Transverse colon (tissue), 4 donors: ENCODE measurements around the gene SYNPO2. TPM values are rescaled to one million over a fixed set of nuclear protein-coding genes. Genes with fewer than 3 reads are reported as not detected.

Experiments used
- DNase-seq: peaks from one replicate; pipeline ENCODE4 v3.0.0-alpha.2; 2019
- H3K27ac ChIP-seq, 4 donors: fragments of 200-600 bp; sonication (generic); 2 replicates each; pipeline ENCODE4 v1.5.1; 2016 to 2018; ENCODE audit warnings: inconsistent platforms in 4 of 4
- H3K27me3 ChIP-seq: fragments of 200-600 bp; sonication (generic); 2 replicates; pipeline ENCODE4 v1.5.1; 2017; ENCODE audit warnings: inconsistent platforms
- H3K36me3 ChIP-seq, 4 donors: fragments of 200-600 bp; sonication (generic); 2 replicates each; pipeline ENCODE4 v1.5.1; 2017 to 2019; ENCODE audit warnings: inconsistent platforms in 4 of 4
- H3K4me1 ChIP-seq, 4 donors: fragments of 200-600 bp; sonication (generic); 2 replicates each; pipeline ENCODE4 v1.5.1; 2017 to 2020; ENCODE audit warnings: inconsistent platforms in 4 of 4
- H3K4me3 ChIP-seq, 4 donors: fragments of 200-600 bp; sonication (generic); 1 replicate in 1 of 4; 2 replicates in 3 of 4; pipeline versions ENCODE4 v1.5.1 to v1.6.1; 2017 to 2019; ENCODE audit warnings: inconsistent platforms in 4 of 4
- H3K9me3 ChIP-seq, 2 donors: fragments of 200-600 bp; sonication (generic); 2 replicates each; pipeline ENCODE4 v1.5.1; 2017 to 2019; ENCODE audit warnings: inconsistent platforms in 2 of 2
- CTCF ChIP-seq, 5 experiments: fragments of 200-600 bp in 3 of 5; fragments of 450-650 bp in 2 of 5; sonication (generic) in 3 of 5; IDR thresholded peaks; 1 replicate in 2 of 5; 2 replicates in 3 of 5; pipeline ENCODE4 v1.5.1; 2016 to 2017; ENCODE audit warnings: antibody characterized with exemption in 5 of 5, inconsistent platforms in 3 of 5, mild to moderate bottlenecking in 2 of 5, moderate library complexity in 1 of 5
- EP300 ChIP-seq: sonication (generic); formaldehyde crosslinking; IDR thresholded peaks from one replicate; pipeline ENCODE4 v1.6.1; 2017; ENCODE audit warnings: antibody characterized with exemption, low read depth
- POLR2A ChIP-seq: fragments of 450-650 bp; IDR thresholded peaks from one replicate; pipeline ENCODE4 v1.6.1; 2016; ENCODE audit warnings: antibody characterized with exemption, mild to moderate bottlenecking, moderate library complexity
- POLR2AphosphoS5 ChIP-seq, 3 donors: sonication (generic); formaldehyde crosslinking; IDR thresholded peaks; one replicate each; pipeline ENCODE4 v1.6.1; 2016; ENCODE audit warnings: antibody characterized with exemption in 3 of 3
- WGBS, 2 donors: methylation state at CpG; one replicate each; pipeline ENCODE4 v1.1.5; 2018; ENCODE audit warnings: low coverage in 1 of 2; 5-methylcytosine and 5-hydroxymethylcytosine counted together
- in situ Hi-C, 4 donors: fragments of 200-750 bp; cut with MboI; loops; one replicate each; pipeline versions ENCODE4 v1.15.0 to v1.15.1; 2017; ENCODE audit warnings: low sequenced_read_pairs in 3 of 4, low pct_ligation_motif_present in 1 of 4, low pct_unique_long_range_greater_than_20kb in 1 of 4
- intact Hi-C: fragments of 100-400 bp; cut with DNase I; formaldehyde crosslinking; loops from one replicate; pipeline ENCODE4 v1.15.1; 2023; ENCODE audit warnings: low total_unique reads
- total RNA-seq, 4 donors: library from RNA; depleted of rRNA; stranded (reverse); fragments of >200 nt; gene quantifications; one replicate each; pipeline ENCODE4 v1.1.0, GENCODE V29; 2016

SYNPO2 gene
- total RNA-seq, 4 donors from 2014 or later = 99.7 to 400 (median 145) TPM

DNA sequence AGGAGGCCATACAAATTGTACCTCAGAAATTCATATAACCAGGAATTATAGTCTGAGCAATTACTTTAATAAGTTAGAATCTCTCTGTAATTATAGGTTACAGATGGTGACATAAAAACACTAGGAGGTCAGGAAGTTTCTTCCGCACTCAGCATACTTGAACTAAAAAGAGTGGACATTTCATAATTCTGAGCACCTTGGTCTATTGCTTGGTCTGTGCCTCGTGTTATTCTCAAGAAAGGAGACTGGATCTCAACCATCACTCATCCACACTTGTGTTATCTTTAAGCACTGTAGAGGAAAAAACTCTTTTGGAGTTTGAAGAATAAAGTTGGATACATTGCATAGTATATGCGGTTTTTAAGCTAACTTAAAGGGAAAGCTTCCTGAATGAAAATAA lies 91.1 kb downstream of the SYNPO2 start:
- Histone ChIP-seq H3K4me1 (peaks cover 0 to 15% (median 7%) of the 10 kb centered on the region in 4 donors), H3K36me3 (no peaks in the 10 kb centered on the region), H3K9me3 (no peaks in the 10 kb centered on the region), H3K27me3 (no peaks in the 10 kb centered on the region), H3K4me3 (no peak overlapping the region), H3K27ac (peak overlapping the region in 3 of 4 donors; percentile 70 to 87 (median 82))
- DNase-seq = no peak
- in situ Hi-C loops (loop anchor here (10.0 to 25.0 kb wide), 3 partner anchors 217 to 508 kb away; no protein-coding TSS in a partner anchor), intact Hi-C loops (loop anchor here (5.0 to 10.0 kb wide), 2 partner anchors 53 to 235 kb away; partner anchors contain the start of gene USP53)
- TF ChIP-seq CTCF (IDR thresholded peaks at IDR 0.05) (no peak), POLR2AphosphoS5 (IDR thresholded peaks at IDR 0.05) (no peak), POLR2A (no peak), EP300 (no peak)
- 77 to 78% methylated on average over 3 of the region's 3 CpGs for WGBS, 2 donors

GRCh38 chr4:118981171-118981838 lies 92.7 kb downstream of the SYNPO2 start:
- 41 to 58% methylated on average over 3 to 6 of the region's 6 CpGs for WGBS, 2 donors
- TF ChIP-seq EP300 (no peak), POLR2A (no peak), POLR2AphosphoS5 (IDR thresholded peaks at IDR 0.05) (no peak), CTCF (IDR thresholded peaks at IDR 0.05) (no peak)
- Histone ChIP-seq H3K9me3 (no peaks in the 10 kb centered on the region), H3K27me3 (no peaks in the 10 kb centered on the region), H3K4me1 (peaks cover 0 to 15% (median 3%) of the 10 kb centered on the region in 4 donors), H3K4me3 (no peak overlapping the region), H3K27ac (peak overlapping the region; percentile 19 to 87 (median 76)), H3K36me3 (no peaks in the 10 kb centered on the region)
- intact Hi-C loops = loop anchor here (5.0 to 10.0 kb wide), 2 partner anchors 51 to 233 kb away; partner anchors contain the start of gene USP53
- DNase-seq = no peak
- in situ Hi-C loops = loop anchor here (10.0 to 25.0 kb wide), 3 partner anchors 219 to 506 kb away; no protein-coding TSS in a partner anchor

GRCh38 chr4:118981839-118982381 lies 93.3 kb downstream of the SYNPO2 start:
- intact Hi-C loops = loop anchor here (5.0 to 10.0 kb wide), 2 partner anchors 50 to 233 kb away; partner anchors contain the start of gene USP53
- Histone ChIP-seq H3K4me3 (no peak overlapping the region), H3K27ac (peak overlapping the region; percentile 19 to 87 (median 84)), H3K27me3 (no peaks in the 10 kb centered on the region), H3K36me3 (no peaks in the 10 kb centered on the region), H3K4me1 (peaks cover 0 to 15% (median 3%) of the 10 kb centered on the region in 4 donors), H3K9me3 (no peaks in the 10 kb centered on the region)
- 34 to 36% methylated on average over 7 of the region's 7 CpGs for WGBS, 2 donors
- TF ChIP-seq POLR2AphosphoS5 (IDR thresholded peaks at IDR 0.05) (peak in 1 of 3 donors; percentile 25), CTCF (IDR thresholded peaks at IDR 0.05) (peak; percentile 70 to 90 (median 74)), EP300 (no peak)
- in situ Hi-C loops = loop anchor here (10.0 to 25.0 kb wide), 3 partner anchors 220 to 505 kb away; no protein-coding TSS in a partner anchor
- peak; percentile 68 for DNase-seq

GRCh38 chr4:118983293-118983692 lies 94.6 kb downstream of the SYNPO2 start:
- 79% methylated on average over 2 of the region's 2 CpGs for WGBS, 2 donors
- peak overlapping the region; percentile 19 to 87 (median 84) for H3K27ac ChIP-seq
- intact Hi-C loops = loop anchor here (5.0 to 10.0 kb wide), 2 partner anchors 49 to 232 kb away; partner anchors contain the start of gene USP53
- DNase-seq = no peak
- no peaks in the 10 kb centered on the region for H3K36me3 ChIP-seq
- no peak overlapping the region for H3K4me3 ChIP-seq
- in situ Hi-C loops = loop anchor here (10.0 to 25.0 kb wide), 3 partner anchors 221 to 504 kb away; no protein-coding TSS in a partner anchor
- TF ChIP-seq EP300 = no peak
- TF ChIP-seq POLR2AphosphoS5 (IDR thresholded peaks at IDR 0.05) = no peak
- H3K9me3 ChIP-seq = no peaks in the 10 kb centered on the region
- no peaks in the 10 kb centered on the region for H3K27me3 ChIP-seq
- H3K4me1 ChIP-seq = peaks cover 4 to 21% (median 12%) of the 10 kb centered on the region in 4 donors
